Epithelial cell of proximal tubule (primary cell): Measurements from ENCODE around the gene SPATA16. TPM values are rescaled to one million over a fixed set of nuclear protein-coding genes. Genes with fewer than 3 reads are reported as not detected.

Source experiments
- DNase-seq: peaks from one replicate; pipeline ENCODE4 v3.0.0-alpha.2; 2011; ENCODE audit warnings: low read depth
- H3K4me3 ChIP-seq: 2 replicates; pipeline ENCODE4 v1.5.1; 2011; ENCODE audit warnings: low read depth, mild to moderate bottlenecking, low read length
- CTCF ChIP-seq: conservative IDR thresholded peaks from 2 replicates; pipeline ENCODE4 v1.5.1; 2012; ENCODE audit warnings: low read depth, mild to moderate bottlenecking, low read length
- total RNA-seq: library from RNA; depleted of rRNA; stranded (reverse); fragments of >200 nt; gene quantifications from 2 replicates; pipeline ENCODE4 v1.2.3, GENCODE V29; 2015

Gene SPATA16
- total RNA-seq, 1 donor from 2014 or later, result not detected

GRCh38 chr3:173128633-173129032 lies 12.4 kb downstream of the SPATA16 start:
- H3K4me3 ChIP-seq, result no peak overlapping the region
- no peak for TF ChIP-seq CTCF
- no peak for DNase-seq

GRCh38 chr3:173111321-173111720 lies 29.7 kb downstream of the SPATA16 start:
- H3K4me3 ChIP-seq, result no peak overlapping the region

GRCh38 chr3:173109143-173109542 lies 31.9 kb downstream of the SPATA16 start:
- no peak overlapping the region for H3K4me3 ChIP-seq
- DNase-seq, result no peak
- no peak for TF ChIP-seq CTCF

More at GRCh38 chr3:173111321-173111720, 29.7 kb downstream of the SPATA16 start:
- DNase-seq, result no peak
- TF ChIP-seq CTCF, result no peak

- DNase-seq, result no peak
- no peak for TF ChIP-seq CTCF
- H3K4me3 ChIP-seq, result no peak overlapping the region
These were observed 37.6 kb downstream of the SPATA16 start for GRCh38 chr3:173103469-173103868.

GRCh38 chr3:173098959-173099358 lies 42.1 kb downstream of the SPATA16 start:
- no peak for TF ChIP-seq CTCF
- H3K4me3 ChIP-seq, result no peak overlapping the region
- DNase-seq, result no peak

GRCh38 chr3:173096994-173097785 lies 43.8 kb downstream of the SPATA16 start:
- no peak overlapping the region for H3K4me3 ChIP-seq
- TF ChIP-seq CTCF, result no peak
- no peak for DNase-seq

- no peak for TF ChIP-seq CTCF
- H3K4me3 ChIP-seq, result no peak overlapping the region
- DNase-seq, result no peak
These were observed 44.9 kb downstream of the SPATA16 start for GRCh38 chr3:173096140-173096539.
